Lower leg skin (tissue), 3 donors: Measurements from ENCODE around the gene NEURL1.

Experiments used
- POLR2A ChIP-seq, 2 donors: fragments of 450-650 bp; IDR thresholded peaks; one replicate each; pipeline ENCODE4 v1.6.1; 2016 to 2017; ENCODE audit warnings: antibody characterized with exemption in 2 of 2, mild to moderate bottlenecking in 1 of 2, moderate library complexity in 1 of 2
- TF ChIP-seq, protein P1 (sequence below), 3 donors: fragments of 450-650 bp; IDR thresholded peaks; one replicate each; pipeline ENCODE4 v1.5.1; 2016; ENCODE audit warnings: antibody characterized with exemption in 3 of 3, mild to moderate bottlenecking in 3 of 3, moderate library complexity in 2 of 3

DNA sequence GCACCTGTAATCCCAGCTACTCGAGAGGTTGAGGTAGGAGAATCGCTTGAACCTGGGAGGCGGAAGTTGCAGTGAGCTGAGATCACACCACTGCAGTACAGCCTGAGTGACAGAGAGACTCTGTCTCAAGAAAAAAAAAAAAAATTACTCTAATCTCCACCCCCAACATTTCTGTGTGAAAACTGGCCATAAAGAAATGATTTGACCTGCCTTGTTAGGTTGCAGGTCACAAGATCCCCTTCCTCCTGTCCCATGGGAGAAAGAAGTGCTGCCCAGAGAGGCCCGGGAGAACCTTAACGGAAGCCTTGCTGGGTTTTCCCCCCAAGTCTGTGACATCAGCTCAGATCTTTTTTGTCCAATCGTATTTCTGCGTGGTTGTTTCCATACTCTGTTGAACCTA is 26.1 kb upstream of the NEURL1 start:
- TF ChIP-seq, protein P1, sequence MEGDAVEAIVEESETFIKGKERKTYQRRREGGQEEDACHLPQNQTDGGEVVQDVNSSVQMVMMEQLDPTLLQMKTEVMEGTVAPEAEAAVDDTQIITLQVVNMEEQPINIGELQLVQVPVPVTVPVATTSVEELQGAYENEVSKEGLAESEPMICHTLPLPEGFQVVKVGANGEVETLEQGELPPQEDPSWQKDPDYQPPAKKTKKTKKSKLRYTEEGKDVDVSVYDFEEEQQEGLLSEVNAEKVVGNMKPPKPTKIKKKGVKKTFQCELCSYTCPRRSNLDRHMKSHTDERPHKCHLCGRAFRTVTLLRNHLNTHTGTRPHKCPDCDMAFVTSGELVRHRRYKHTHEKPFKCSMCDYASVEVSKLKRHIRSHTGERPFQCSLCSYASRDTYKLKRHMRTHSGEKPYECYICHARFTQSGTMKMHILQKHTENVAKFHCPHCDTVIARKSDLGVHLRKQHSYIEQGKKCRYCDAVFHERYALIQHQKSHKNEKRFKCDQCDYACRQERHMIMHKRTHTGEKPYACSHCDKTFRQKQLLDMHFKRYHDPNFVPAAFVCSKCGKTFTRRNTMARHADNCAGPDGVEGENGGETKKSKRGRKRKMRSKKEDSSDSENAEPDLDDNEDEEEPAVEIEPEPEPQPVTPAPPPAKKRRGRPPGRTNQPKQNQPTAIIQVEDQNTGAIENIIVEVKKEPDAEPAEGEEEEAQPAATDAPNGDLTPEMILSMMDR (IDR thresholded peaks at IDR 0.05), result no peak
- no peak for TF ChIP-seq POLR2A (IDR thresholded peaks at IDR 0.05)
